Gastroesophageal sphincter (tissue), 3 donors: ENCODE measurements around the gene FAM47E.
"Not testable (repeated sequence)": the region's sequence is repeated elsewhere in the genome, so short reads cannot be mapped to it uniquely, and the experiment has no call there.

Source experiments
- EP300 ChIP-seq: sonication (generic); formaldehyde crosslinking; IDR thresholded peaks from one replicate; pipeline ENCODE4 v1.6.1; 2017; ENCODE audit warnings: antibody characterized with exemption, mild to moderate bottlenecking
- POLR2A ChIP-seq, 2 donors: fragments of 450-650 bp; IDR thresholded peaks; one replicate each; pipeline ENCODE4 v1.6.1; 2017; ENCODE audit warnings: antibody characterized with exemption in 2 of 2, mild to moderate bottlenecking in 2 of 2, moderate library complexity in 1 of 2
- POLR2AphosphoS5 ChIP-seq: sonication (generic); formaldehyde crosslinking; IDR thresholded peaks from one replicate; pipeline ENCODE4 v1.6.1; 2017; ENCODE audit warnings: antibody characterized with exemption
- TF ChIP-seq, protein P1 (sequence below), 4 experiments: fragments of 200-600 bp in 2 of 4; fragments of 450-650 bp in 2 of 4; sonication (generic) in 1 of 4; IDR thresholded peaks; one replicate each; pipeline ENCODE4 v1.5.1; 2017 to 2019; ENCODE audit warnings: antibody characterized with exemption in 4 of 4, mild to moderate bottlenecking in 2 of 4, moderate library complexity in 2 of 4

DNA sequence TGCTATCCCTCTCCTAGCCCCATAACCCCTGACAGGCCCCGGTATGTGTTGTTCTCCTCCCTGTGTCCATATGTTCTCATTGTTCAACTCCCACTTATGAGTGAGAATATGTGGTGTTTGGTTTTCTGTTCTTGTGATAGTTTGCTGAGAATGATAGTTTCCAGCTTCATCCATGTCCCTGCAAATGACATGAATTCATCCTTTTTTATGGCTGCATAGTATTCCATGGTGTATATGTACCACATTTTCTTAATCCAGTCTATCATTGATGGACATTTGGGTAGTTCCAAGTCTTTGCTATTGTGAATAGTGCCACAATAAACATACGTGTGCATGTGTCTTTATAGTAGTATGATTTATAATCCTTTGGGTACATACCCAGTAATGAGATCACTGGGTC, 7.6 kb upstream of the FAM47E start:
- TF ChIP-seq, protein P1, sequence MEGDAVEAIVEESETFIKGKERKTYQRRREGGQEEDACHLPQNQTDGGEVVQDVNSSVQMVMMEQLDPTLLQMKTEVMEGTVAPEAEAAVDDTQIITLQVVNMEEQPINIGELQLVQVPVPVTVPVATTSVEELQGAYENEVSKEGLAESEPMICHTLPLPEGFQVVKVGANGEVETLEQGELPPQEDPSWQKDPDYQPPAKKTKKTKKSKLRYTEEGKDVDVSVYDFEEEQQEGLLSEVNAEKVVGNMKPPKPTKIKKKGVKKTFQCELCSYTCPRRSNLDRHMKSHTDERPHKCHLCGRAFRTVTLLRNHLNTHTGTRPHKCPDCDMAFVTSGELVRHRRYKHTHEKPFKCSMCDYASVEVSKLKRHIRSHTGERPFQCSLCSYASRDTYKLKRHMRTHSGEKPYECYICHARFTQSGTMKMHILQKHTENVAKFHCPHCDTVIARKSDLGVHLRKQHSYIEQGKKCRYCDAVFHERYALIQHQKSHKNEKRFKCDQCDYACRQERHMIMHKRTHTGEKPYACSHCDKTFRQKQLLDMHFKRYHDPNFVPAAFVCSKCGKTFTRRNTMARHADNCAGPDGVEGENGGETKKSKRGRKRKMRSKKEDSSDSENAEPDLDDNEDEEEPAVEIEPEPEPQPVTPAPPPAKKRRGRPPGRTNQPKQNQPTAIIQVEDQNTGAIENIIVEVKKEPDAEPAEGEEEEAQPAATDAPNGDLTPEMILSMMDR (IDR thresholded peaks at IDR 0.05): not testable (repeated sequence)
- not testable (repeated sequence) for TF ChIP-seq POLR2A (IDR thresholded peaks at IDR 0.05); POLR2AphosphoS5; EP300
